Stimulated activated CD8-positive, alpha-beta memory T cell treated with anti-CD3 and anti-CD28 coated beads, Interleukin-12 subunit alpha, Interleukin-12 subunit beta, amount 100 ng/mL, for 24 hours (primary cell): Measurements from ENCODE around the gene BIRC3.
"Not testable (repeated sequence)": the region's sequence is repeated elsewhere in the genome, so short reads cannot be mapped to it uniquely, and the experiment has no call there.

Experiments
- DNase-seq: peaks from one replicate; pipeline ENCODE4 v3.0.0-alpha.2; 2020; ENCODE audit errors: extremely low read depth

Gene BIRC3

DNA sequence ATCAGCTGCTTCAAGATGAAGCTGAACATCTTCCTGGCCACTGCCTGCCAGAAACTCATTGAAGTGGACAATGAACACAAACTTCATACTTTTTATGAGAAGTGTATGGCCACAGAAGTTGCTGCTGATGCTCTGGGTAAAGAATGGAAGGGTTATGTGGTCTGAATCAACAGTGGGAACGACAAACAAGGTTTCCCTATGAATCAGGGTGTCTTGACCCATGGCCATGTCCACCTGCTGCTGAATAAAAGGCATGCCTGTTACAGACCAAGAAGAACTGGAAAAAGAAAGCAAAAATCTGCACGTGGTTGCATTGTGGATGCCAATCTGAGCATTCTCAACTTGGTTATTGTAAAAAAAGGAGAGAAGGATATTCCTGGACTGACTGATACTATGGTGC, 22.2 kb upstream of the BIRC3 start:
- no peak for DNase-seq

GRCh38 chr11:102296757-102297156, 20.5 kb upstream of the BIRC3 start:
- not testable (repeated sequence) for DNase-seq

- DNase-seq, result not testable (repeated sequence)
These were observed 16.4 kb upstream of the BIRC3 start for GRCh38 chr11:102300837-102301236.

- DNase-seq, result no peak
These were observed 15.0 kb upstream of the BIRC3 start for GRCh38 chr11:102302241-102302640.

DNA sequence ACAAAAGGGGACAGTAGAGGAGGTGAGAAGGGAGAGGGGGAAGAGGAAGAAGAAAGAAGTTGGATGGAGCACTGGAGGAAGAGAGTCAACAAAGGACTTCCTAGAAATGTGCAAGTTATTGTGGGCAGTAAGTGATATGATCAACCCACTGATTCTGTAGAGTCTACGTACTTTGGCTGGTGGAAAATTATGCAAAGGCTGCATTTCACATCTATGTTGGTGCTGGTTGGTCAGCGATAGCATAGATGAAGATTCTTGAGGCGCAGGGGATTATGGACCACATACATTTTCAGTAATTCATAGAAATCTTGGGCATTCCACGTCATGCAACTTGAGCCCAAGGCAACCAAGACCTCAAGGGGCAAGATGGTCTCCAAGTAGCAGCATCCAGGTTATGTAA, 12.6 kb upstream of the BIRC3 start:
- no peak for DNase-seq

DNA sequence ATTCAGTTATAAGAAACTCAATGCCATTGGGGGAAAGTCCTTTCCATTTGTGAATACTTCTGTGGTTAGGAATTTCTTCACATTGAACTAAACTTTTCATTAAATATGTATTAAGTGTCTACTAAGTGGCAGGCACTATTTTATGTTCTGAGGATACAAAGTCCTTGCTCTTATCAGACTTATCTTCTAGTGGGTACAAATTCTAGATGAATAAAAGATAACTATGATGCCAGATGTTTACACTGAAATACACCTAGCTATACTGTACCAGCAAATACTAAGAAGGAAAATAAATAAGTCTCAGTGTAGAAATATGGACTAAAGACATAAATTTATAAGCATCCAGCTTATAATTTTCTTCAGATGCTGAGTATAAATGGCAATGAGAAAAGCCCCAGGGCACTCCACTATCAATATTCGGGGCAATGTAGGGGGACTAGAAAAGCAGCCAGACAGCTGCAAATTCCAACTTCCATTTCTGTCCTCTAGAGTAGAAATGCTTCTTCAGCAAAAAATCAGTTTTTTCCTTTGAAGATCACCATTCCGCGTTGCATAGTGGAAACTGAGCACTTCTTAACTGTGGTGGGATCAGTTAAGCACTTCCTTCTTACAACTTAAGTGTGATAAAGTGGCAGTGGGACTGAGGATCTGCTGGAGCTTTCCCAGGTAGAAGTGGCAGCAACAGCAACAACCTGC, 11.8 kb upstream of the BIRC3 start:
- DNase-seq, result no peak

- DNase-seq, result no peak
These were observed 11.2 kb upstream of the BIRC3 start for GRCh38 chr11:102306048-102306597.

DNA sequence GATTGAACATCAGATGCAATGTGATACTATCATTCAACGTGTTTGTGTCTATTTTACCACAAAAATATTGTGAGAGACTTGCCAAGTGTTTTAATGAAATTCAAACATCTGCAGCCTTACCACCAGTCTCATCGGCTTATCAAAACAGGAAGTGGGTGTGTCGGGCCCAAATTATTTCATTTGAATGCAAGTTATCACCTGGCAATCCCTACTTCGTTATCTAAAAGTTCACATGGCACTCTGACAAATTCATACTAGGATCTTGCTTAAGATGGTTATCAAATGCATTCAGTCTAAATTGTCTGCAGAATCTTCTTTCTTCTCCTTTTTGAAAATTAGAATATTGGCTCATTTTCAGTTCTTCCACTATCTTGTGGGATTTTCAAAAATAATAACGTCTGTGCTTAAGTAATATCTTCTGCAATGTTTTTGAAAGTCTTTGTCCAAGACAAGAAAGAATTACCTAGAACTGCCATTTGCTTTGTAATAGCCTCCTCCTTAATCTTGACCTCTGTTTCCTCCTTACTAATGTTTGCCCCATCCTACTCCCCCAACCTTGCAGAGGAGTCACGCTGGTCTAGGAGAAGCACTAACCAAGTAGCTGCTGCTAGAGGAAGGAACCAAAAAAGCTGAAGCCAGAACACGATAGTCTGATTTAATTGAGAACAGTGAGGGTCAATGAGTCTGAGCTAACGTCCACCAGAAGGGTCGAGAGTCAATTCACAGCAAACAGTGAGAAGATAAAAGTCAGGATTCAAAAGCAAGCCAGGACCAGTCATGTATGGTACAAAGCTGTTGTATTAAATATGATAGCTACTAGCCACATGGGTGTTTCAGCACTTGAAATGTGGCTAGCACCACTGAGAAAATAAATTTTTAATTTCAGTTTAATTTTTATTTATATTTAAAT, 10.2 kb upstream of the BIRC3 start:
- no peak for DNase-seq

DNA sequence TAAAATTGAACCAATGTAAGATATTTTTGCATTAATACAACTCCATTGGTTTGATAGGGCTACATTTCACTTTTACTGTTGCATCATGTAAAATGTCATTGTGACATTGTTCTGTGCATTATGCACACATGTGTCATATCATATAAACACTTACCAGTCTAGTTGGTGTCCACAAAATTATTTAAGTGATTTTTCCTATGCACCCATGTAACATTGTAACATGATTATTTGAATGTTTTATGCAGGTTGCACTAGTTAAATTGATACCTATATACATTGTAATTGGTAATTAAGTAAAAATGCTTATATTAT, 9.6 kb upstream of the BIRC3 start:
- DNase-seq, result no peak

- DNase-seq, result no peak
These were observed 7.4 kb upstream of the BIRC3 start for GRCh38 chr11:102309621-102310541.

DNA sequence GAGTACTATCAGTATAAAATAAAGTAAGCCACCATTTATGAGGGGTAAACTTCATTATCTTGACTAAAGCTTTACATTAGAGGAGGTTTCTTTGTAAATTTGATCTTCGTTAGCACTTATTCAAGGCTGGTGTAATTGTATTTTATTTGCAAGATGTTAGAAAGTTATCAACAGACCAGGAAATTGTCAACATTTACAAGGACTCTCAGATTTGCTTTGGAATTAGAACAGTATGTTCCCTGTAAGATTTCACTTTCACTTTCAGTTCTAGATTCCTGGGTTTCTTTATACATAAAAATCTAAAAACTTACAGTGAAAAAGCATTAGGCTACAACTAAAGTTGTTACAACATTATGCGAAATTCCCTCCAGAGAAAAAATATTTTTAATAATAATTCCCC, 4.6 kb upstream of the BIRC3 start:
- no peak for DNase-seq

GRCh38 chr11:102313238-102313940, 3.9 kb upstream of the BIRC3 start:
- no peak for DNase-seq

DNA sequence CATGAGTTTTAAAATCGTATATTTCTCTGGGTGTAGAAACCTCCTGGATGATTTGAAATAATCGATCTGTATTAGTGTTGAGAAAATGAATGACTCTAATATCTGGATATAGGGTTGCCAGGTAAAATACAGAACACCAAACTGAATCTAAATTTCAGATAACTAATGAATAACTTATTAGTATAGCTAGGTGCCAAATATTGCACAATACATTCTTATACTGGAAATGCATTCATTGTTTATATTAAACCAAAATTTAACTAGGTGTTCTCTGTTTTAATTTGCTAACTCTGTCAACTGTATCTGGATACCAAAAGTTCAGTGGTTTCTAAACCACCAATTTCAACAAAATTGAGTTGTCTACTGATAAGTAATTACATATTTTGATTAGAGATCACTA, 2.5 kb upstream of the BIRC3 start:
- no peak for DNase-seq

DNA sequence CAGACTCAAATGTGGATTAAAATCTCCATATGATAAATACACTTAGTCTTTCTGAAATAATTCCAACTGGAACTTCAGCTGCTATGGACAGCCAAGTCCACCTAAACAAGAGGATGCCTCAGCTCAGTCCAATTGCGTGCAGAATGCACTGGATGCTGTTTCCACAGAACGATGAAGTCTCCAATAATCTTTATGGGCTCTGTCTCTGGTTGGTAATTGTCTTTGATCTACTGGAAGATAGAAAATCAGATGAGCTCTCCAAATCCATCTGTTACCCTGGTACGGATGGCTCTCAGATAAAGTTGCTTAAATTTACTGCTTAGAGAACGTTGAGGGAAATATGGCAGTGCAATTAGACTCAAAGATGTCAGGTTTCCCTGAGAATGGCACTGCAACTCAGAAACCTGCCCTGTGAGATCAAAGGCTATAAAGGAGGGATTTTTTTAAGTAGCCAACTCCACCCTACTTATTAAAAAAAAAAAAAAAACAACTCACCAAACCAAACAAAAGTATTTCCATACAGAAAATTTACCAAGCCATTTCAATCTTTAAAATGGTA, 859 bp upstream of the BIRC3 start:
- no peak for DNase-seq

DNA sequence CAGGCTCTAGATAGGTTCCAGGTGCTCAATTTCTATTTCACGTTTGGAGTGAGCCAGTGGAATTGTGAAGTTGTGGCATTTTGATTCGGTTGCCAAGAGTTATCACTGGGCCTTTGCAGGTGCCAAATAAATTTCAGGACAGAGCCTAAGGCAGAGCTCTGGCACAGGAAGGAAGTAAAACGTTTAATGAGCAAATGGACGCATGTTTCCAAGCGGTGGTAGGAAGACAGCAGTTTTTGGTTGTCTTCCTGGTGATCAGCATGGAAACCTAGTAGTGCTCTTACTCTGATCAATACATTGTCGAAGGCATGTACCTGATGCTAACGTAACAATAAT, 452 bp downstream of the BIRC3 start:
- no peak for DNase-seq

DNA sequence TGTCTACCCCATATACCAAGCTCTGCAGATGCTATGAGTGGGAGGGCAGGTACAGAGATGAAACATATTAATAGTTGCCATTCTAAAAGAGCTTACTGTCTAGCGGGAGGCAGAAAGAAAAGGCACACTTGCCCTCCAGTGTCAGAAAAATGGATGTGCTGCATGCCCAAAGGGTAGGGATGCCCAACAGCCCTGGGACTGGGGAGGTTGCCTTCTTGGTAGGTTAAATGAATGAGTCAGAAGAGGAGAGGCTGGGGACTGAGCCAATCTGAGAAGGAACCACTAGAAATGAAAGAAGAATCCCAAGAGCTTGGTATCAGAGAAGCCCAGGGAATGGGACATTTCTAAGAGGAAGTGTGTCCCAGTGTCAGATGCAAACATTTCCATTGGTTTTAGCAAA, 1.2 kb downstream of the BIRC3 start:
- no peak for DNase-seq

GRCh38 chr11:102319544-102319943, 2.3 kb downstream of the BIRC3 start:
- no peak for DNase-seq

- no peak for DNase-seq
These were observed 2.9 kb downstream of the BIRC3 start for GRCh38 chr11:102320188-102320587.

- no peak for DNase-seq
These were observed 3.4 kb downstream of the BIRC3 start for GRCh38 chr11:102320679-102321078.

DNA sequence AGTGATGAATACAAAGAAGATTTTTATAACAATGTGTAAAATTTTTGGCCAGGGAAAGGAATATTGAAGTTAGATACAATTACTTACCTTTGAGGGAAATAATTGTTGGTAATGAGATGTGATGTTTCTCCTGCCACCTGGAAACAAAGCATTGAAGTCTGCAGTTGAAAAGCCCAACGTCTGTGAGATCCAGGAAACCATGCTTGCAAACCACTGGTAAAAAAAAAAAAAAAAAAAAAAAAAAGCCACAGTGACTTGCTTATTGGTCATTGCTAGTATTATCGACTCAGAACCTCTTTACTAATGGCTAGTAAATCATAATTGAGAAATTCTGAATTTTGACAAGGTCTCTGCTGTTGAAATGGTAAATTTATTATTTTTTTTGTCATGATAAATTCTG, 5.3 kb downstream of the BIRC3 start:
- DNase-seq, result no peak

DNA sequence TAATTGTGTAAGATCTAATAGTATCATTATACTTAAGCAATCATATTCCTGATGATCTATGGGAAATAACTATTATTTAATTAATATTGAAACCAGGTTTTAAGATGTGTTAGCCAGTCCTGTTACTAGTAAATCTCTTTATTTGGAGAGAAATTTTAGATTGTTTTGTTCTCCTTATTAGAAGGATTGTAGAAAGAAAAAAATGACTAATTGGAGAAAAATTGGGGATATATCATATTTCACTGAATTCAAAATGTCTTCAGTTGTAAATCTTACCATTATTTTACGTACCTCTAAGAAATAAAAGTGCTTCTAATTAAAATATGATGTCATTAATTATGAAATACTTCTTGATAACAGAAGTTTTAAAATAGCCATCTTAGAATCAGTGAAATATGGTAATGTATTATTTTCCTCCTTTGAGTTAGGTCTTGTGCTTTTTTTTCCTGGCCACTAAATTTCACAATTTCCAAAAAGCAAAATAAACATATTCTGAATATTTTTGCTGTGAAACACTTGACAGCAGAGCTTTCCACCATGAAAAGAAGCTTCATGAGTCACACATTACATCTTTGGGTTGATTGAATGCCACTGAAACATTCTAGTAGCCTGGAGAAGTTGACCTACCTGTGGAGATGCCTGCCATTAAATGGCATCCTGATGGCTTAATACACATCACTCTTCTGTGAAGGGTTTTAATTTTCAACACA, 6.4 kb downstream of the BIRC3 start:
- no peak for DNase-seq
